GM18505 (cell line): ENCODE results near the gene SRRT.
"Not testable (repeated sequence)": the region's sequence is repeated elsewhere in the genome, so short reads cannot be mapped to it uniquely, and the experiment has no call there.

Experiments used
- ATAC-seq: cut with Tn5 transposase; IDR thresholded peaks from one replicate; pipeline ENCODE4 v1.9.1; 2021; ENCODE audit not compliant: unreplicated experiment
- POLR2A ChIP-seq: IDR thresholded peaks from 4 replicates; pipeline ENCODE4 v1.6.1; 2011; ENCODE audit warnings: borderline replicate concordance; ENCODE audit not compliant: insufficient read depth, insufficient read length; ENCODE audit errors: extremely low read depth

SRRT gene

DNA sequence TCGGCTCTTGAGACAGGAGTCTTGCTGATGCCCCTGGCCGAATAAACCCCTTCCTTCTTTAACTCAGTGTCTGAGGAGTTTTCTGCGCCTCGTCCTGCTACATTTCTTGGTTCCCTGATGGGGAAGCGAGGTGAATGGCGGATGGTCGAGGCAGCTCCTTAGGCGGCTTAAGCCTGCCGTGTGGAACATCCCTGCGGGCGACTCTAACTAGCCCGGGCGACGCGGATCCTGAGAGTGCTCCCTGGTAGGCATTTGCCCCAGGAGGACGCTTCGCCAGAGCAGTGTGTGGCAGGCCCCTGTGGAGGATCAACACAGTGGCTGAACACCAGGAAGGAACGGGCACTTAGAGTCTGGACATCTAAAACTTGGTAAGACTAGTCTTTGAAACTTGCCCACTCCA lies 35.5 kb upstream of the SRRT start:
- no peak for ATAC-seq
- no peak for TF ChIP-seq POLR2A

DNA sequence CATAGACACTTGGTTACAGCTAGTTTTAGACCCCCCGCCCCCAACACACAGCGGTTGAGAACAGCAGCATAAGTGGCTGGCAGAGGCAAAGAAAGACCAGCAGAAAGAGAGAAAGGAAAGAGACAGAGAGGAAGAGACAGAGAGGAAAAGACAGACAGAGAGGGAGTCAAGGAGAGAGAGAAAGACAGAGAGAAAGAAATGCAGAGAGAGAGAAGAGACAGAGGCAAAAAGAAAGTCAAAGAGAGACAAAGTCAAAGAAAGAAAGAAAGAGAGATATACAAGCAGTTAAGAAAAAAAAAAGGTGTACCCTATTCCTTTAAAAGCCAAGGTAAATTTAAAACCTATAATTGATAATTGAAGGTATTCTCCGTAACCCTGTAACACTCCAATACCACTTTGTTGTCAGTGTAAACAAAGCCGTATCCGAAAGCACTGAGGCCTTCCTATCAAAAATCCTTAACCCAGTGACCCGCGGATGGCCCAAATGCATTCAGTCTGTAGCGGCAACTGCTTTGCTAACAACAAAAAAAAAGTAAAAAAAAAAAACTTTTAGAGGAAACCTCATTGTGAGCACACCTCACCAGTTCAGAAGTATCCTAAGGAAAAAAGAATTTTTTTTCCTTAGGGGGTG lies 34.3 kb upstream of the SRRT start:
- no peak for TF ChIP-seq POLR2A
- no peak for ATAC-seq

DNA sequence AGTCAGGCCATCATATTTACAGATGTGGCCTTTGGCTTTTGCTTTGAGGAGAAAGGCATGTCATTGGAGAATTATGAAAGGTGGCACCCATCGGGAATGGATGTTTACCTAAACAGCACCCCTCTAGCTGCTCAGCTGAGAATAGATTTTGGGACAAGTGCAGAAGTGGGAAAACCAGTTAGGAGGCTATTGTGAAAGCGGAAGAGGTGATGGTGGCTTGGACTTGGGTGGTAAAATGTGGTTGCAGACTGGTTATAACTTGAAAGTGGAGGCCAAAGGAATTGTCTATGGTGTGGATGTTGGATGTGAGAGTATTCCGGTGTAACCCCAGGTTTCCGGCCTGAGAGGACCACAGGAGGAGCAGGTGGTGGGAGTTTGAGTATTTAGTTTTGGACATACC lies 27.5 kb upstream of the SRRT start:
- ATAC-seq, result no peak
- no peak for TF ChIP-seq POLR2A

DNA sequence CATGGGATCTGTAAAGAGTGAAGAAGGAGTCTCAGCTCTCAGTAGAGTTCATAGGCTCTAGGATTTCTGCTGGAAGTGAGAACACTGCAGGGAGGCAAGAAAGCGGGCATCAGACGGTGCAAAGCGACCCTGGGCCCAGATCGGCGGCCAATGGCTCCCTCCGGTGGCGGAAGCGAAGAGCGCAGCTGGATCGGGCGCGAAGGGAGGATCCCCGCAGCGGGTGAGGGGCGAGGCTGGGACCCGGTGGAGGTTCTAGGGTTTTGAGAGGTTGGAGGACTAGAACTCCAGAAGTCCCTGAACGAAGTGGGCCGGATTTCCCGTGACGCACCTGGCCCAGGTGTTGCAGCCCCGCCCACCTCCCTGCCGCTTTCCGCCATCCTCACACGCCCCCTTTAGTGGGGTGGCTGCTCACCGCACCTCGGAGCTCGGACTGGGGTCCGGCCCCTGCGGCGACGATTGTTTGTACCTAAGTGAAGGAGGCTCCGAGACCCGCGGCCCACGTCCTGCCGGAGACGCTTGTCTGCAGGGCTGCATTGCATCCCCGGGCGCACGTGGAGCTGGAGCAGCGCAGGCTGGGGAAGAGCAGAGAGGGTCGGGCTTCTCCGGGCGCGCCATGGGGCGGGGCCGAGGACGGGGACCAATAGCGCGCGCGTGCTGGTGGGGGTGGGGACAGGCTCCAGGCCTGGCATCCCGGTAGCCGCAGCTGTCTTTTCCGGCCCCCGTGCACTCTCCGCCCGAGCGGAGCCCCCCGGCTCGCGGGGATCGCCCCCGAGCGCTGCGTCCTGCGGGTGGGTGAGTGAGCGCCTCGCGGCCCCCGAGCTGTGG lies 22.6 kb upstream of the SRRT start, which contains the start of gene SLC12A9:
SLC12A9 (plus strand) TSS at position 666 of the 825 bp plus-strand sequence. CDS start 1,485 bp downstream, outside the sequence.
- ATAC-seq, result peak; percentile 77
- peak; percentile 60 for TF ChIP-seq POLR2A

DNA sequence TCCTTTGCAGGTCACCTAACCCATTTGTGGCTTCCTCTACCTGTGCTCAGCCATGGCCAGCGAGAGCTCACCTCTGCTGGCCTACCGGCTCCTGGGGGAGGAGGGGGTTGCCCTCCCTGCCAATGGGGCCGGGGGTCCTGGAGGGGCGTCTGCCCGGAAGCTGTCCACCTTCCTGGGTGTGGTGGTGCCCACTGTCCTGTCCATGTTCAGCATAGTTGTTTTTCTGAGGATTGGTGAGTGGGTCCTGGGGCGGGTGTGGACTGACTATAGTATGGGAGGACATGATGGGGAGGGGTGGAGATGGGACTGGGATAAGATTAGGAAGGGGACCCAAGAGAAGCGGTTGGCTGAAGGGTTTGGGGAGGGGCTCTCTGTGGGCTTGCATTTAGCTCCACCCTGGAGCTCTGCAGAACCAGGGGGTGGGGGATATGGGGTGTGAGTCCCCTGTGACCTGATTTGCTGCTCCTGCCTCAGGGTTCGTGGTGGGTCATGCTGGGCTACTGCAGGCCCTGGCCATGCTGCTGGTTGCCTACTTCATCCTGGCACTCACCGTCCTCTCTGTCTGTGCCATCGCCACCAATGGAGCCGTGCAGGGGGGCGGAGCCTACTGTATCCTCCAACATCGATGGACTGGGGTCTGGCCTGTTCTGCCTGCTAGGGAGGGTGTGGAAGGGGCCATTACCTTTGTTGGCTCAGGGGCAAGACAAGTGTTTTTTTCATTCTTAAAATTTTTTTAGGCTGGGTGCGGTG lies 20.6 kb upstream of the SRRT start:
- ATAC-seq, result no peak
- TF ChIP-seq POLR2A, result no peak

DNA sequence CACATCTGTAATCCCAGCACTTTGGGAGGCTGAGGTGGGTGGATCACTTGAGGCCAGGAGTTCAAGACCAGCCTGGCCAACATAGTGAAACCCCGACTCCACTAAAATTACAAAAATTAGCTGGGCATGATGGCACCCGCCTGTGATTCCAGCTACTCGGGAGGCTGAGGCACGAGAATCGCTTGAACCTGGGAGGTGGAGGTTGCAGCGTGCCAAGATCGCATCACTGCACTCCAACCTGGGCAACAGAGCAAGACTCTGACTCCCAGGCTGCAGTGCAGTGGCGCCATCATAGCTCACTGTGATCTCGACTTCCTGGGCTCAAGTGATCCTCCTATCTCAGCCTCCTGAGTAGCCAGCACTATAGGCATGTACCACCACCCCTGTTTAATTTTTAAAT lies 20.0 kb upstream of the SRRT start:
- ATAC-seq, result not testable (repeated sequence)

DNA sequence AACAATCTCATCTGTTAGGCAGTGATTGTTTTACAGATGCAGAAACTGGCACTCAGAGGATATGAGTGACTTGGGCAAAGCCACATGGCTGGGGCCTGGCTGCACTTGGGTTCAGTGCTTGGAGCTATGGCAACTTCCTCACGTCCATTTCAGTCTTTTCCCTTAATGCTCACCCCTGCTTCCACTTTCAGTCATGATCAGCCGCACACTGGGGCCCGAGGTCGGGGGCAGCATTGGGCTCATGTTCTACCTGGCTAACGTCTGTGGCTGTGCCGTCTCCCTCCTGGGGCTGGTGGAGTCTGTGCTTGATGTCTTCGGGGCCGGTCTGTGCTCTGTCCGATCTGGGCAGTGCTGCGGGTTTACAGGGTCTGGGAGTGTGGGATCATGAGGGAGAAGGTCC lies 19.4 kb upstream of the SRRT start:
- ATAC-seq, result no peak
- no peak for TF ChIP-seq POLR2A

DNA sequence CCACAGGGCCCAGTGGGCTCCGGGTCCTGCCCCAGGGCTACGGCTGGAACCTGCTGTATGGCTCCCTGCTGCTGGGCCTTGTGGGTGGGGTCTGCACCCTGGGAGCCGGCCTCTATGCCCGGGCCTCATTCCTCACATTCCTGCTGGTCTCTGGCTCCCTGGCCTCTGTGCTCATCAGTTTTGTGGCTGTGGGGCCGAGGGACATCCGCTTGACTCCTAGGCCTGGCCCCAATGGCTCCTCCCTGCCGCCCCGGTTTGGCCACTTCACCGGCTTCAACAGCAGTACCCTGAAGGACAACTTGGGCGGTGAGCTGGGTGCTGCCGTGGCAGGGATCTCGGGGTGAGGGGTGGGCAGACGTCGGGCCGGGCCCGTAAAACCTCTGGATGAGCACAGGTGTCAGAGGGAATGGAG lies 18.0 kb upstream of the SRRT start:
- no peak for TF ChIP-seq POLR2A
- ATAC-seq, result no peak

DNA sequence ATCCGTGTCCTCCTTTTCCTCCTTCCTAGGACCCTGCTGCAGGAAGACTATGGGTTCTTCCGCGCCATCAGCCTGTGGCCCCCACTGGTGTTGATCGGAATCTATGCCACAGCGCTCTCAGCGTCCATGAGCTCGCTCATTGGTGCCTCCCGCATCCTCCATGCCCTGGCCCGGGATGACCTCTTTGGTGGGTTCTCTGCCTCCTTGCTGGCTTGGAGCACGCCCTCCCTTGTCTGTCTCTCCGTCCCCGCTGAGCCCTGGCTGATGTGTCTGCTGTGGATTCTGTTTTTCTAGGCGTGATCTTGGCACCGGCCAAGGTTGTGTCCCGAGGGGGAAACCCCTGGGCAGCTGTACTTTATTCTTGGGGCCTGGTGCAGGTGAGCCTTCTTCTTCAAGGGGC lies 15.0 kb upstream of the SRRT start:
- no peak for ATAC-seq
- no peak for TF ChIP-seq POLR2A

DNA sequence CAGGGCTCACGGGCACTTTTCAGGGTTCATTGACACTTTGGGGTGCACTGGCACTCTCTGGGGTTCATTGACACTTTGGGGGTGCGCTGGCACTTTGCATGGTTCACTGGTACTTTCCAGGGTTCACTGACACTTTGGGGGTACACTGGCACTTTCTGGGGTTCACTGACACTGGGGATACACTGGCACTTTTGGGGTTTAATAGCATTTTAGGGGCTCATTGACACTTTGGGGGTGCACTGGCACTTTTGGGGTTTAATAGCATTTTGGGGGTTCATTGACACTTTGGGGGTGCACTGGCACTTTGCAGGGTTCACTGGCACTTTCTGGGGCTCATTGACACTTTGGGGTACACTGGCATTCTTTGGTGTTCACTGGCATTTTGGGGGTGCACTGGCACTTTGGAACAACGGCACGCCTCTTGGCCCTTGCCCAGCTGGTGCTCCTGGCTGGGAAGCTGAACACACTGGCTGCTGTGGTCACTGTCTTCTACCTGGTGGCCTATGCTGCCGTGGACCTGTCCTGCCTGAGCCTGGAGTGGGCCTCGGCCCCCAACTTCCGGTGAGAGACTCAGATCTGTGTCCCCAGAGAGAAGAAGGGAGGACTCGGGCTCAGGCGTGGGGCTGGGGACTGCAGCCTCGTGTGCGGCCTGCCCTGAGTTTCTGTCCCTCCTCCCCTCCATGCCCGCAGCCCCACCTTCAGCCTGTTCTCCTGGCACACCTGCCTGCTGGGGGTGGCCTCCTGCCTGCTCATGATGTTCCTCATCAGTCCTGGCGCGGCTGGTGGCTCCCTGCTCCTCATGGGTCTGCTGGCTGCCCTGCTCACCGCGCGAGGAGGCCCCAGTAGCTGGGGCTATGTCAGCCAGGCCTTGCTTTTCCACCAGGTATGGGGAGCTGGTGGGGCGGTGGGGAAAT lies 13.9 kb upstream of the SRRT start:
- ATAC-seq, result no peak
- TF ChIP-seq POLR2A, result no peak

DNA sequence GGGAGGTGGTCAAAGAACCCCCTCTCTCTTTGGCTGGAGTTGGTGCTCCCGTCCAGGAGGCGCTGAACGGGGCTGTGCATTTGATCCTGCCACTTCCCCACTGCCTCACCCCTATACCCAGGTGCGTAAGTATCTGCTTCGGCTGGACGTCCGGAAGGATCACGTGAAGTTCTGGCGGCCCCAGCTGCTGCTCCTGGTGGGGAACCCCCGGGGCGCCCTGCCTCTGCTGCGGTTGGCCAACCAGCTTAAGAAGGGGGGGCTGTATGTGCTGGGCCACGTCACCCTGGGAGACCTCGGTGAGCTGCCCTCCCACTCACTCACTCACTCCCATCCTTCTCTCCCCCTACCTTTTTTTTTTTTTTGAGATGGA lies 13.3 kb upstream of the SRRT start:
- ATAC-seq, result no peak
- no peak for TF ChIP-seq POLR2A

DNA sequence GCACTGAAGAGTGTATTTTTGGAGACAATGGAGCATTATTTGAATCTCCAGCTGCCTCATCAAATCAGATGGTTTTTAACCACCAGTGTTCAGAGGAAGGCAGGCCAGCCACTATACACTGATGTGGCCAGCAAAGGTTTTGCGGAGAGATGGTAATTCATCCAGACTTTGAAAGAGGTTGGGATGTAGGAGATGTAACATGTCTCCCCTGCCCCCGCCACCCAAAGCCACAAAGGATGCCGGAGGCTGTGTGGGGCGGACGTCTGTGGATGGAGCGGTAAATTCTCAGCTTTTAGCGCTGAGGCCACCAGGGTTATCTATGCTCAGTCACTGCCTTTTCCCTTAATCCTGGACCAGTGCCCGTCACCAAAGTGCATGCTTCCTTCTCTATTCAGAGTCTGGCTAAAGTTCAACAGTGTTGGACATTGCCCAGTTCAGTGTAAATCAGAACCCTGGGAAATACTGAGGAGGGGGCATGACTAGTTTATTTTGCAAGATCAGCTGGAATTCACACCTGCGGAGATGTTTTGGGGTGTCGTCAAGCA lies 11.4 kb upstream of the SRRT start:
- ATAC-seq, result no peak
- TF ChIP-seq POLR2A, result no peak
